Neural cell (in vitro differentiated cells): Measurements from ENCODE around the gene SLCO2B1. TPM values are rescaled to one million over a fixed set of nuclear protein-coding genes. Genes with fewer than 3 reads are reported as not detected.

Source experiments
- H2AFZ ChIP-seq: fragments of 200-600, 300-800 bp; sonication (generic), shearing (Covaris generic); 2 replicates; pipeline ENCODE4 v1.6.0; 2014; ENCODE audit warnings: low read depth, mild to moderate bottlenecking, antibody characterized with exemption, low read length, moderate library complexity
- H3F3A ChIP-seq: fragments of 200-600 bp; shearing (Covaris generic); 2 replicates; pipeline ENCODE4 v1.6.1; 2016; ENCODE audit warnings: mild to moderate bottlenecking, moderate library complexity, mixed read lengths, antibody characterized with exemption, low read length; ENCODE audit not compliant: insufficient read depth, poor library complexity, severe bottlenecking
- H3K27ac ChIP-seq: fragments of 200-600, 300-800 bp; sonication (generic), shearing (Covaris generic); 2 replicates; pipeline ENCODE4 v1.5.1; 2014; ENCODE audit warnings: mild to moderate bottlenecking, low read length, moderate library complexity
- H3K27me3 ChIP-seq: fragments of 300-800, 200-600 bp; sonication (generic), shearing (Covaris generic); 2 replicates; pipeline ENCODE4 v1.6.0; 2014; ENCODE audit warnings: mild to moderate bottlenecking, low read depth, low read length, moderate library complexity; ENCODE audit not compliant: insufficient read depth
- H3K36me3 ChIP-seq: fragments of 300-800, 200-600 bp; sonication (generic), shearing (Covaris generic); 2 replicates; pipeline ENCODE4 v1.5.1; 2014; ENCODE audit warnings: mild to moderate bottlenecking, antibody characterized with exemption, low read length, moderate library complexity; ENCODE audit not compliant: insufficient read depth
- H3K4me2 ChIP-seq: fragments of 300-800, 200-600 bp; sonication (generic), shearing (Covaris generic); 2 replicates; pipeline ENCODE4 v1.6.0; 2014; ENCODE audit warnings: mild to moderate bottlenecking, low read length
- H3K4me3 ChIP-seq: fragments of 300-800, 200-600 bp; sonication (generic), shearing (Covaris generic); 2 replicates; pipeline ENCODE4 v1.5.1; 2014; ENCODE audit warnings: mild to moderate bottlenecking, low read length, moderate library complexity
- H3K79me2 ChIP-seq: fragments of 200-600 bp; shearing (Covaris generic); replicated peaks from 2 replicates; pipeline ENCODE4 v1.6.0; 2014; ENCODE audit warnings: mild to moderate bottlenecking, low read length, moderate library complexity; ENCODE audit not compliant: insufficient read depth
- H3K9ac ChIP-seq: fragments of 300-800, 200-600 bp; sonication (generic), shearing (Covaris generic); 2 replicates; pipeline ENCODE4 v1.6.1; 2016; ENCODE audit warnings: mild to moderate bottlenecking, low read length, mixed read lengths
- H3K9me2 ChIP-seq: fragments of 200-600 bp; shearing (Covaris generic); 2 replicates; pipeline ENCODE4 v1.6.1; 2016; ENCODE audit warnings: mild to moderate bottlenecking, low read length, mixed read lengths; ENCODE audit not compliant: insufficient read depth
- H3K9me3 ChIP-seq: fragments of 200-600, 300-800 bp; sonication (generic), shearing (Covaris generic); 2 replicates; pipeline ENCODE4 v1.6.1; 2016; ENCODE audit warnings: mild to moderate bottlenecking, mixed run types, low read length, moderate library complexity, mixed read lengths
- H4K20me1 ChIP-seq: fragments of 200-600 bp; shearing (Covaris generic); 2 replicates; pipeline ENCODE4 v1.6.1; 2016; ENCODE audit warnings: mild to moderate bottlenecking, mixed run types; ENCODE audit not compliant: insufficient read depth
- EP300 ChIP-seq: fragments of 450-650 bp; conservative IDR thresholded peaks from 2 replicates; pipeline ENCODE4 v1.6.1; 2014; ENCODE audit warnings: antibody characterized with exemption, mild to moderate bottlenecking, moderate library complexity; ENCODE audit not compliant: poor library complexity, severe bottlenecking
- EZH2 ChIP-seq: fragments of 200-600, 300-800 bp; shearing (Covaris generic), sonication (generic); IDR thresholded peaks from 2 replicates; pipeline ENCODE4 v1.6.1; 2014; ENCODE audit warnings: antibody characterized with exemption, low read length, borderline replicate concordance, mild to moderate bottlenecking; ENCODE audit not compliant: insufficient read depth, poor library complexity, severe bottlenecking
- MXI1 ChIP-seq: fragments of 450-650 bp; conservative IDR thresholded peaks from 2 replicates; pipeline ENCODE4 v1.6.1; 2014; ENCODE audit warnings: antibody characterized with exemption, mild to moderate bottlenecking; ENCODE audit not compliant: poor library complexity, severe bottlenecking
- POLR2AphosphoS5 ChIP-seq: IDR thresholded peaks from 2 replicates; pipeline ENCODE4 v1.6.1; 2012
- RAD21 ChIP-seq: fragments of 450-650 bp; conservative IDR thresholded peaks from 2 replicates; pipeline ENCODE4 v1.6.1; 2014; ENCODE audit warnings: antibody characterized with exemption, mild to moderate bottlenecking, moderate library complexity
- SMC3 ChIP-seq: fragments of 450-650 bp; conservative IDR thresholded peaks from 2 replicates; pipeline ENCODE4 v1.6.1; 2014; ENCODE audit warnings: antibody characterized with exemption, mild to moderate bottlenecking, moderate library complexity; ENCODE audit not compliant: poor library complexity
- TAF1 ChIP-seq: IDR thresholded peaks from 2 replicates; pipeline ENCODE4 v1.6.1; 2012; ENCODE audit warnings: low read depth
- polyA plus RNA-seq: library from polyadenylated mRNA; depleted of rRNA; stranded (reverse); fragments of >200 nt; gene quantifications from 2 replicates; pipeline ENCODE4 v1.2.3, GENCODE V29; 2014
- TF ChIP-seq, protein P1 (sequence below): fragments of 450-650 bp; IDR thresholded peaks from 2 replicates; pipeline ENCODE4 v1.5.1; 2014; ENCODE audit warnings: antibody characterized with exemption, mild to moderate bottlenecking, moderate library complexity; ENCODE audit not compliant: poor library complexity, severe bottlenecking
- TF ChIP-seq, protein P2 (sequence below): IDR thresholded peaks from 2 replicates; pipeline ENCODE4 v1.6.1; 2012; ENCODE audit warnings: borderline replicate concordance

The SLCO2B1 gene
- polyA plus RNA-seq, 1 donor from 2014 or later: not detected

DNA sequence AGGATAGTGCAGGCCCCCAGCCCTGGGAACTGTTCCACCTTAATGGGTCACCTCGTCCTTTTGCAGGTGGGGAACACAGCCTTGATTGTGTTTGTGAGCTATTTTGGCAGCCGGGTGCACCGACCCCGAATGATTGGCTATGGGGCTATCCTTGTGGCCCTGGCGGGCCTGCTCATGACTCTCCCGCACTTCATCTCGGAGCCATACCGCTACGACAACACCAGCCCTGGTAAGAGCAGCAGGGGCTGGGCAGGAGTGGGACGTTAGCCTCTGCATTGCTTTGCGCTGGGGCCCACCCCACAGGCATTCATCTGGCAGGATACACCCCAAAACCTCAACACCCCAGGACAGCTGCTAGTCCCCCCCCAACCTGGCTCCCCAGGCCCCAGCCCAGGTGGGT, 14.8 kb downstream of the SLCO2B1 start:
- Histone ChIP-seq H4K20me1 (no peaks in the 10 kb centered on the region), H3K4me2 (no peak overlapping the region), H2AFZ (no peak overlapping the region), H3K9me2 (no peaks in the 10 kb centered on the region), H3K9me3 (no peaks in the 10 kb centered on the region), H3K4me3 (no peak overlapping the region), H3K27me3 (no peaks in the 10 kb centered on the region), H3F3A (no peaks in the 10 kb centered on the region), H3K9ac (no peak overlapping the region), H3K79me2 (no peaks in the 10 kb centered on the region), H3K27ac (no peak overlapping the region), H3K36me3 (no peaks in the 10 kb centered on the region)
- TF ChIP-seq, protein P1, sequence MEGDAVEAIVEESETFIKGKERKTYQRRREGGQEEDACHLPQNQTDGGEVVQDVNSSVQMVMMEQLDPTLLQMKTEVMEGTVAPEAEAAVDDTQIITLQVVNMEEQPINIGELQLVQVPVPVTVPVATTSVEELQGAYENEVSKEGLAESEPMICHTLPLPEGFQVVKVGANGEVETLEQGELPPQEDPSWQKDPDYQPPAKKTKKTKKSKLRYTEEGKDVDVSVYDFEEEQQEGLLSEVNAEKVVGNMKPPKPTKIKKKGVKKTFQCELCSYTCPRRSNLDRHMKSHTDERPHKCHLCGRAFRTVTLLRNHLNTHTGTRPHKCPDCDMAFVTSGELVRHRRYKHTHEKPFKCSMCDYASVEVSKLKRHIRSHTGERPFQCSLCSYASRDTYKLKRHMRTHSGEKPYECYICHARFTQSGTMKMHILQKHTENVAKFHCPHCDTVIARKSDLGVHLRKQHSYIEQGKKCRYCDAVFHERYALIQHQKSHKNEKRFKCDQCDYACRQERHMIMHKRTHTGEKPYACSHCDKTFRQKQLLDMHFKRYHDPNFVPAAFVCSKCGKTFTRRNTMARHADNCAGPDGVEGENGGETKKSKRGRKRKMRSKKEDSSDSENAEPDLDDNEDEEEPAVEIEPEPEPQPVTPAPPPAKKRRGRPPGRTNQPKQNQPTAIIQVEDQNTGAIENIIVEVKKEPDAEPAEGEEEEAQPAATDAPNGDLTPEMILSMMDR: no peak
- TF ChIP-seq EP300: no peak
- no peak for TF ChIP-seq POLR2AphosphoS5
- TF ChIP-seq EZH2: no peak
- TF ChIP-seq, protein P2, sequence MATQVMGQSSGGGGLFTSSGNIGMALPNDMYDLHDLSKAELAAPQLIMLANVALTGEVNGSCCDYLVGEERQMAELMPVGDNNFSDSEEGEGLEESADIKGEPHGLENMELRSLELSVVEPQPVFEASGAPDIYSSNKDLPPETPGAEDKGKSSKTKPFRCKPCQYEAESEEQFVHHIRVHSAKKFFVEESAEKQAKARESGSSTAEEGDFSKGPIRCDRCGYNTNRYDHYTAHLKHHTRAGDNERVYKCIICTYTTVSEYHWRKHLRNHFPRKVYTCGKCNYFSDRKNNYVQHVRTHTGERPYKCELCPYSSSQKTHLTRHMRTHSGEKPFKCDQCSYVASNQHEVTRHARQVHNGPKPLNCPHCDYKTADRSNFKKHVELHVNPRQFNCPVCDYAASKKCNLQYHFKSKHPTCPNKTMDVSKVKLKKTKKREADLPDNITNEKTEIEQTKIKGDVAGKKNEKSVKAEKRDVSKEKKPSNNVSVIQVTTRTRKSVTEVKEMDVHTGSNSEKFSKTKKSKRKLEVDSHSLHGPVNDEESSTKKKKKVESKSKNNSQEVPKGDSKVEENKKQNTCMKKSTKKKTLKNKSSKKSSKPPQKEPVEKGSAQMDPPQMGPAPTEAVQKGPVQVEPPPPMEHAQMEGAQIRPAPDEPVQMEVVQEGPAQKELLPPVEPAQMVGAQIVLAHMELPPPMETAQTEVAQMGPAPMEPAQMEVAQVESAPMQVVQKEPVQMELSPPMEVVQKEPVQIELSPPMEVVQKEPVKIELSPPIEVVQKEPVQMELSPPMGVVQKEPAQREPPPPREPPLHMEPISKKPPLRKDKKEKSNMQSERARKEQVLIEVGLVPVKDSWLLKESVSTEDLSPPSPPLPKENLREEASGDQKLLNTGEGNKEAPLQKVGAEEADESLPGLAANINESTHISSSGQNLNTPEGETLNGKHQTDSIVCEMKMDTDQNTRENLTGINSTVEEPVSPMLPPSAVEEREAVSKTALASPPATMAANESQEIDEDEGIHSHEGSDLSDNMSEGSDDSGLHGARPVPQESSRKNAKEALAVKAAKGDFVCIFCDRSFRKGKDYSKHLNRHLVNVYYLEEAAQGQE: no peak

GRCh38 chr11:75166791-75167190, 15.9 kb downstream of the SLCO2B1 start:
- Histone ChIP-seq H3K79me2 (no peaks in the 10 kb centered on the region), H3K27ac (no peak overlapping the region), H3K27me3 (no peaks in the 10 kb centered on the region), H3K9me2 (no peaks in the 10 kb centered on the region), H4K20me1 (no peaks in the 10 kb centered on the region), H2AFZ (no peak overlapping the region), H3K4me3 (no peak overlapping the region), H3K4me2 (no peak overlapping the region), H3K9me3 (no peaks in the 10 kb centered on the region), H3K9ac (no peak overlapping the region), H3K36me3 (no peaks in the 10 kb centered on the region), H3F3A (no peaks in the 10 kb centered on the region)
- TF ChIP-seq EP300: no peak
- TF ChIP-seq, protein P2: no peak
- TF ChIP-seq EZH2: no peak
- no peak for TF ChIP-seq RAD21
- TF ChIP-seq POLR2AphosphoS5: no peak
- no peak for TF ChIP-seq MXI1
- no peak for TF ChIP-seq SMC3
- TF ChIP-seq TAF1: no peak
- TF ChIP-seq, protein P1: no peak
